ENCODE measurements around the gene COMT. TPM values are rescaled to one million over a fixed set of nuclear protein-coding genes. Genes with fewer than 3 reads are reported as not detected.

The COMT gene
- total and polyA plus RNA-seq, 10 donors = 63.5 to 216 (median 99.3) TPM

DNA sequence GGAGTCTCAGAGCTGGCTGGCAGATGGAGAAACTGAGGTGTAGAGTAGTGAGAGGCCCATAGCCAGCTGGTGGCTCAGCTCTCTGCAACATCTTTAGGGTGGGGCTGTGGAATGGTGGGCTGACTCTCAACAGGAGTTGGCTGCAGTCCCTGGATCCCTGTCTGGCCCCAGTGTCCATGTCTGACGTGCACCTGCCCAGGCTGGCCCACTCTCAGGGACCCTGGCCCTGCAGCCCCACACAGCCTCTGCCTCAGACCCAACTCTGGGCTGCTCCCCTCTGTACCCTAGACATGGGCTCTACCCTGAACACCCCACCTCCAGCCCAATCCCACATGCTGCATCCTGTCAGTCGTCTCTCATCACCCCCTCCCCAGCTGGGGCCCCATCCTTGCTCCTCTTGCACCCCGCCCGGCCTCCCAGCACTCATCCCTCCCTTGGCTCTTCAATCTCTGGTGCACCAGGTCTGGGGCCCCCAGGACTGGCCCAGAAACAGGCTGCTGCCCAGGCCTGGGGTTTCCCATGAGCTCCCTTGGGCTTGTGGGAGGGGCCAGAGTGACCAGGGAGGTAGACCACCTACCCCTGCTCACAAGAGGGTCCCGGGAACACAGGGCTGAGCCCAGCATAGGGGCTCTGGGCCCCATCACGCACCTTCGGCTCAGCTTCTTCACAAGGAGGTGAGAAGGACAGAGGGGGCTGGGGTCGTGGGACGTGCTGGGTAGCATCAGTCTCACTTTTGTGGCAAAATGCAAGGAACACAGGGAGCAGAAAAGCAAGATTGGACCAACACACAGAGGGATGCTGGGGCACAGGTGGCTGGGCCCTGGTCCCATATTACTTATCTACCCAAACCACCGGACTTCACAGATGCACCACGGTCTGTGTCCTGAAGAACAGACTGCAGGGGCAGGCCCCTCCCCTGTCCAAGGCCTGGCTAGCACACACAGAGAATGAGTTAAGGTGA, 43.6 kb downstream of the COMT start:
- Histone ChIP-seq H3K27ac (peak overlapping the region in 1 of 8 donors; percentile 84), H3K4me3 (peak overlapping the region in 6 of 8 donors; percentile 51 to 84 (median 68)), H3K9me3 (no peaks in the 10 kb centered on the region), H3K27me3 (replicated peaks in 1 of 7) (peaks cover 0 to 8% (median 0%) of the 10 kb centered on the region in 7 donors), H3K36me3 (peaks cover 0 to 19% (median 4%) of the 10 kb centered on the region in 6 donors), H3K4me1 (peaks cover 4 to 56% (median 33%) of the 10 kb centered on the region in 6 donors)
- intact Hi-C loops (cut with DNase I; ENCODE audit: low total_unique reads) = no loop called here
- TF ChIP-seq POLR2A (IDR thresholded peaks at IDR 0.05) (no peak), POLR2AphosphoS5 (IDR thresholded peaks at IDR 0.05) (no peak)
- TF ChIP-seq, protein P1, sequence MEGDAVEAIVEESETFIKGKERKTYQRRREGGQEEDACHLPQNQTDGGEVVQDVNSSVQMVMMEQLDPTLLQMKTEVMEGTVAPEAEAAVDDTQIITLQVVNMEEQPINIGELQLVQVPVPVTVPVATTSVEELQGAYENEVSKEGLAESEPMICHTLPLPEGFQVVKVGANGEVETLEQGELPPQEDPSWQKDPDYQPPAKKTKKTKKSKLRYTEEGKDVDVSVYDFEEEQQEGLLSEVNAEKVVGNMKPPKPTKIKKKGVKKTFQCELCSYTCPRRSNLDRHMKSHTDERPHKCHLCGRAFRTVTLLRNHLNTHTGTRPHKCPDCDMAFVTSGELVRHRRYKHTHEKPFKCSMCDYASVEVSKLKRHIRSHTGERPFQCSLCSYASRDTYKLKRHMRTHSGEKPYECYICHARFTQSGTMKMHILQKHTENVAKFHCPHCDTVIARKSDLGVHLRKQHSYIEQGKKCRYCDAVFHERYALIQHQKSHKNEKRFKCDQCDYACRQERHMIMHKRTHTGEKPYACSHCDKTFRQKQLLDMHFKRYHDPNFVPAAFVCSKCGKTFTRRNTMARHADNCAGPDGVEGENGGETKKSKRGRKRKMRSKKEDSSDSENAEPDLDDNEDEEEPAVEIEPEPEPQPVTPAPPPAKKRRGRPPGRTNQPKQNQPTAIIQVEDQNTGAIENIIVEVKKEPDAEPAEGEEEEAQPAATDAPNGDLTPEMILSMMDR (IDR thresholded peaks at IDR 0.05 in 8 of 11, conservative IDR thresholded peaks at IDR 0.05 in 3 of 11) = no peak
- DNase-seq = peak; percentile 67
- 71 to 84% (median 77%) methylated on average over 8 to 11 of the region's 11 CpGs for WGBS, 5 donors

DNA sequence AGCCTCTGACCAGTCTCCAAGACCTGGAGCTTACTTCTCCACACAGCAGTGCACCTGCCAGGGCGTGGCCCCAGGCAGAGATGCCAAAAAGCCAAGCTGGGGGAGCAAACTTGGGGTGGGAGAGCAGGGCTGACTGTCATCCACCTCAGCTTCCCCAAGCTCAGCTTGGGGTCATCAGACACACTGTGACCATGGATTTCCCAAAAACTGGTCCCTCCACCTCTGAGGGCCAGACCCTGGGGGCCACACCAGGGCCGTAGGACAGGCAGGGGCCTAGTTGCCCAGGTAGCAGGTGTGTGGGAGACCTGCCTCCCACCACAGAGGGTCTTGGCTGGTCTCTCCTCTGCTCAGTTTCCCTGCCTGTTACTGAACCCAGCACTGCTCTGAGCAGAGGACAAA, 44.4 kb downstream of the COMT start:
- Histone ChIP-seq H3K4me3 (peak overlapping the region in 7 of 8 donors; percentile 51 to 84 (median 73)), H3K27me3 (replicated peaks in 1 of 7) (peaks cover 0 to 8% (median 0%) of the 10 kb centered on the region in 7 donors), H3K4me1 (peaks cover 4 to 56% (median 35%) of the 10 kb centered on the region in 6 donors), H3K36me3 (peaks cover 0 to 11% (median 3%) of the 10 kb centered on the region in 6 donors), H3K9me3 (no peaks in the 10 kb centered on the region), H3K27ac (peak overlapping the region in 4 of 8 donors; percentile 83 to 86 (median 84))
- TF ChIP-seq, protein P1 (IDR thresholded peaks at IDR 0.05 in 8 of 11, conservative IDR thresholded peaks at IDR 0.05 in 3 of 11) = no peak
- TF ChIP-seq POLR2A (IDR thresholded peaks at IDR 0.05) = no peak
- TF ChIP-seq POLR2AphosphoS5 (IDR thresholded peaks at IDR 0.05) = no peak
- WGBS, 5 donors = 51 to 83% (median 71%) methylated on average over 2 of the region's 2 CpGs
- DNase-seq = no peak
- intact Hi-C loops (cut with DNase I; ENCODE audit: low total_unique reads) = no loop called here

DNA sequence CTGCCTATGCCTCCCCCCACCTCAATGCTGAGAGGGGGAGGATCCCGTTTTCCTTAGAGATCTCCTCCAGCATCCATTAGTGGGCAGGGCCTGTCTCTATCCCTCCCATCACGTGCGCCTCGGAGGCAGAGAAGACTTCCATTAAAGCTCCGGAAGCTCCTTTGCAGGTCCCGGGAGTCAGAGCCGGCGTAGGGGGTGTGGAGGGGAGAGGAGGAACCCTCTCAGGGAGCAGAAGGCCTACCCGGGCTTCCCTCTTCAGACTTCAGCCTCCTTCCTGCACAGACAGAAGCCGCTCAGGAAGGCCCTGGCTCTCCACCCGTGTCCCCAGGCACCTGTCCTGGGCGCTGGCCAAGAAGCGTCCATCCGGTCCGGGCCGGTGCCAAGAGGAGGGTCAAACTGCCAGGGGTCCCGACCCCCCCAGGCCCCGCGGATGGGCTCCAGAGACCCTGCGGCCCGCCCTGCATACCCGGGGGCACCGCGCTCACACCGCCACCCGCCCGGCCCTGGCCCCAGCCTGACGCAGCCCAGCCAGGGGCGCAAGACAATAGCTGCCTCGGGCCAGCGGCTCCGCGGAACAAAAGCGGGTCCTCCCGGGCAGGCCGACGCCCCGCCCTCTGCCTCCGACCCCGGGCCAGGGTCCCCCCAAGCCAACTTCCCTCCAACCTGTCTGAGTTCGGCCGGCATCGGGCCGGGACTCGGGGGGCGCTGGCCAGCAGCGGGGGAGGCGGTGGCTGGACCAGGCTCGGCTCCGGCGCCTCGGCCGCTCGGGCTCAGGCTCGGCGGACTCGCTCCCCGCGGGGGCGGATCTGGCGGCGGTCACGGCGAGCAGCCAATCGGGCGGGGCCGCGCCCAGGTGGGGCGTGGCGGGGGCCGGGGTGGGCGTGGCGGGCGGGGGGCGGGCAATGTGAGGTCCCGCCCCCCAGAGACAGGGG, 45.1 kb downstream of the COMT start:
- H3K27me3 ChIP-seq (replicated peaks in 1 of 7) = peaks cover 0 to 8% (median 0%) of the 10 kb centered on the region in 7 donors
- no peaks in the 10 kb centered on the region for H3K9me3 ChIP-seq
- peak overlapping the region in 7 of 8 donors; percentile 49 to 86 (median 84) for H3K27ac ChIP-seq
- peaks cover 4 to 56% (median 35%) of the 10 kb centered on the region in 6 donors for H3K4me1 ChIP-seq
- intact Hi-C loops (cut with DNase I; ENCODE audit: low total_unique reads) = no loop called here
- TF ChIP-seq, protein P1 (IDR thresholded peaks at IDR 0.05 in 8 of 11, conservative IDR thresholded peaks at IDR 0.05 in 3 of 11) = no peak
- peak; percentile 51 to 83 (median 77) for TF ChIP-seq POLR2AphosphoS5 (IDR thresholded peaks at IDR 0.05)
- peak; percentile 91 for DNase-seq
- H3K36me3 ChIP-seq = peaks cover 0 to 4% (median 0%) of the 10 kb centered on the region in 6 donors
- WGBS, 5 donors = 1 to 14% (median 4%) methylated on average over 21 to 76 of the region's 76 CpGs
- H3K4me3 ChIP-seq = peak overlapping the region; percentile 48 to 84 (median 68)
